GM23338 (cell line): ENCODE data around the gene TNK2. TPM values are rescaled to one million over a fixed set of nuclear protein-coding genes. Genes with fewer than 3 reads are reported as not detected.

Experiments used
- ATAC-seq: fragments of 200-7000 bp; cut with Tn5 transposase; 3 replicates; pipeline ENCODE4 v1.9.1; 2020
- DNase-seq: peaks from one replicate; pipeline ENCODE4 v3.0.0-alpha.2; 2015; ENCODE audit warnings: low spot score
- H2AFZ ChIP-seq: fragments of 200-600 bp; sonication (generic); 2 replicates; pipeline ENCODE4 v1.8.0; 2016; ENCODE audit warnings: antibody characterized with exemption, mild to moderate bottlenecking, moderate library complexity
- H3F3A ChIP-seq: fragments of 200-600 bp; sonication (generic); replicated peaks from 2 replicates; pipeline ENCODE4 v1.8.0; 2017; ENCODE audit warnings: antibody characterized with exemption, mixed run types, low read depth
- H3K27ac ChIP-seq: fragments of 200-600 bp; sonication (generic); 2 replicates; pipeline ENCODE4 v1.6.1; 2016; ENCODE audit warnings: low read depth
- H3K27me3 ChIP-seq: fragments of 200-600 bp; sonication (generic); 2 replicates; pipeline ENCODE4 v1.8.0; 2016; ENCODE audit warnings: mild to moderate bottlenecking, mixed run types, moderate library complexity; ENCODE audit not compliant: insufficient read depth
- H3K36me3 ChIP-seq: fragments of 200-600 bp; sonication (generic); 2 replicates; pipeline ENCODE4 v1.8.0; 2016; ENCODE audit warnings: mild to moderate bottlenecking; ENCODE audit not compliant: insufficient read depth
- H3K4me1 ChIP-seq: fragments of 200-600 bp; sonication (generic); 2 replicates; pipeline ENCODE4 v1.8.0; 2016; ENCODE audit warnings: mild to moderate bottlenecking, moderate library complexity; ENCODE audit not compliant: insufficient read depth
- H3K4me2 ChIP-seq: fragments of 200-600 bp; sonication (generic); 2 replicates; pipeline ENCODE4 v1.7.1; 2017; ENCODE audit warnings: mixed run types
- H3K4me3 ChIP-seq: fragments of 200-600 bp; sonication (generic); 2 replicates; pipeline ENCODE4 v1.6.1; 2016; ENCODE audit warnings: mixed run types
- H3K79me2 ChIP-seq: fragments of 200-600 bp; sonication (generic); replicated peaks from 2 replicates; pipeline ENCODE4 v1.8.0; 2017; ENCODE audit warnings: mild to moderate bottlenecking; ENCODE audit not compliant: insufficient read depth
- H3K9me2 ChIP-seq: fragments of 200-600 bp; sonication (generic); 2 replicates; pipeline ENCODE4 v1.8.0; 2017; ENCODE audit not compliant: insufficient read depth
- H4K20me1 ChIP-seq: fragments of 200-600 bp; sonication (generic); replicated peaks from 2 replicates; pipeline ENCODE4 v1.8.0; 2017; ENCODE audit warnings: mild to moderate bottlenecking; ENCODE audit not compliant: insufficient read depth
- H3K27ac Mint-ChIP-seq: 2 replicates; pipeline ENCODE4 v1.8.0; 2020; ENCODE audit warnings: inconsistent platforms, mild to moderate bottlenecking, moderate library complexity, mixed read lengths
- H3K27me3 Mint-ChIP-seq: 3 replicates; pipeline ENCODE4 v1.8.0; 2022; ENCODE audit warnings: low read depth, mild to moderate bottlenecking, moderate library complexity, mixed read lengths, inconsistent platforms; ENCODE audit not compliant: insufficient read depth, poor library complexity
- H3K36me3 Mint-ChIP-seq: 3 replicates; pipeline ENCODE4 v1.8.0; 2021; ENCODE audit warnings: low read depth, mild to moderate bottlenecking, inconsistent platforms, moderate library complexity, mixed read lengths
- H3K4me1 Mint-ChIP-seq: 3 replicates; pipeline ENCODE4 v1.8.0; 2020; ENCODE audit warnings: mild to moderate bottlenecking, inconsistent platforms, mixed read lengths
- H3K4me3 Mint-ChIP-seq: 3 replicates; pipeline ENCODE4 v1.8.0; 2021; ENCODE audit warnings: moderate library complexity, mild to moderate bottlenecking, inconsistent platforms, mixed read lengths
- H3K9me3 Mint-ChIP-seq: 3 replicates; pipeline ENCODE4 v1.8.0; 2020; ENCODE audit warnings: moderate library complexity, mild to moderate bottlenecking, inconsistent platforms, mixed read lengths
- CREB1 ChIP-seq: fragments of 250-450 bp; sonication (Bioruptor Pico); IDR thresholded peaks from 2 replicates; pipeline ENCODE4 v1.5.0; 2020; ENCODE audit warnings: low read depth, mild to moderate bottlenecking, moderate library complexity
- CTCF ChIP-seq, 2 experiments: fragments of 200-600 bp in 1 of 2; sonication (generic) in 1 of 2; conservative IDR thresholded peaks; 2 replicates each; pipeline versions ENCODE4 v1.5.1 to v1.6.1; 2016 to 2017; ENCODE audit warnings: antibody characterized with exemption in 2 of 2, low read depth in 2 of 2, mild to moderate bottlenecking in 2 of 2, moderate library complexity in 1 of 2
- ETS1 ChIP-seq: IDR thresholded peaks from 2 replicates; pipeline ENCODE4 v1.6.1; 2016; ENCODE audit warnings: antibody characterized with exemption
- EZH2 ChIP-seq: fragments of 200-600 bp; sonication (generic); IDR thresholded peaks from one replicate; pipeline ENCODE4 v1.8.0; 2017; ENCODE audit warnings: antibody characterized with exemption, mild to moderate bottlenecking, low read depth; ENCODE audit not compliant: unreplicated experiment
- EZH2phosphoT487 ChIP-seq: fragments of 200-600 bp; sonication (generic); IDR thresholded peaks from one replicate; pipeline ENCODE4 v1.8.1; 2018; ENCODE audit warnings: antibody characterized with exemption; ENCODE audit not compliant: unreplicated experiment
- NANOG ChIP-seq: IDR thresholded peaks from 2 replicates; pipeline ENCODE4 v1.6.1; 2016; ENCODE audit warnings: antibody characterized with exemption, borderline replicate concordance
- POLR2AphosphoS5 ChIP-seq: IDR thresholded peaks from 2 replicates; pipeline ENCODE4 v1.6.1; 2016; ENCODE audit warnings: antibody characterized with exemption, low read depth
- ZNF114 ChIP-seq: fragments of 250-450 bp; sonication (Bioruptor Pico); IDR thresholded peaks from 2 replicates; pipeline ENCODE4 v1.5.0; 2020; ENCODE audit warnings: mild to moderate bottlenecking, moderate library complexity
- ZNF462 ChIP-seq: fragments of 250-450 bp; sonication (Bioruptor Pico); IDR thresholded peaks from 2 replicates; pipeline ENCODE4 v1.5.0; 2020; ENCODE audit warnings: mild to moderate bottlenecking, moderate library complexity
- polyA plus RNA-seq: library from polyadenylated mRNA; unstranded; fragments of >200 nt; fragmentation: Nextera tagmentation; extraction: Ambion mirVana; gene quantifications from 2 replicates; pipeline ENCODE4 v1.2.1, GENCODE V29; 2016
- total RNA-seq: library from RNA; depleted of rRNA; stranded (reverse); fragments of >200 nt; shearing (Covaris generic); gene quantifications from 2 replicates; pipeline ENCODE4 v1.2.3, GENCODE V29; 2014

TNK2 gene
- total and polyA plus RNA-seq, 2 experiments from 2014 or later = 10.0 to 22.5 TPM

GRCh38 chr3:195844671-195845218, 63.6 kb downstream of the TNK2 start:
- H4K20me1 ChIP-seq = no peaks in the 10 kb centered on the region
- DNase-seq (no peak), ATAC-seq (no peak)
- no peaks in the 10 kb centered on the region for H3K9me2 ChIP-seq
- H3K27me3 Mint-ChIP-seq = peaks cover 3% of the 10 kb centered on the region
- peaks cover 5% of the 10 kb centered on the region for H3K4me1 Mint-ChIP-seq
- H3K27ac Mint-ChIP-seq = no peak overlapping the region
- H3K4me3 ChIP-seq = no peak overlapping the region
- no peaks in the 10 kb centered on the region; the same call in 2 of the 3 replicates for H3K9me3 Mint-ChIP-seq
- H3K4me2 ChIP-seq = no peak overlapping the region
- H3K79me2 ChIP-seq = no peaks in the 10 kb centered on the region
- H2AFZ ChIP-seq = no peak overlapping the region
- H3K27ac ChIP-seq = no peak overlapping the region
- H3K27me3 ChIP-seq = no peaks in the 10 kb centered on the region
- TF ChIP-seq ZNF114 (CRISPR knock-in tag) (no peak), EZH2phosphoT487 (no peak), CTCF (conservative IDR thresholded peaks at IDR 0.05; ENCODE audit: low read depth in 2 of 2) (no peak), NANOG (no peak), EZH2 (no peak), POLR2AphosphoS5 (no peak), CREB1 (CRISPR knock-in tag) (no peak), ETS1 (no peak), ZNF462 (no peak)
- no peaks in the 10 kb centered on the region for H3K4me1 ChIP-seq
- no peaks in the 10 kb centered on the region for H3K36me3 Mint-ChIP-seq
- H3F3A ChIP-seq = 0 out of 2 replicates have a peak, but pooled peaks cover 2% of the 10 kb centered on the region
- no peak overlapping the region for H3K4me3 Mint-ChIP-seq
- H3K36me3 ChIP-seq = no peaks in the 10 kb centered on the region
